Heart left ventricle (tissue), 16 donors: ENCODE results near the gene RANBP17. TPM values are rescaled to one million over a fixed set of nuclear protein-coding genes. Genes with fewer than 3 reads are reported as not detected.

Source experiments
- ATAC-seq, 4 donors: fragments of 200-7000 bp; cut with Tn5 transposase; one replicate each; pipeline ENCODE4 v1.9.1; 2020 to 2022; ENCODE audit warnings: moderate library complexity in 4 of 4, mild to moderate bottlenecking in 3 of 4, moderate number of reproducible peaks in 1 of 4
- DNase-seq, 5 donors: peaks; one replicate each; pipeline ENCODE4 v3.0.0-alpha.2; 2020
- H3K27ac ChIP-seq, 12 donors: fragments of 200-600 bp; sonication (generic) in 4 of 12; one replicate each; pipeline versions ENCODE4 v1.5.0 to v1.8.0; 2016 to 2022; ENCODE audit warnings: mild to moderate bottlenecking in 2 of 12
- H3K27me3 ChIP-seq, 9 donors: fragments of 200-600 bp; sonication (generic) in 2 of 9; one replicate each; pipeline versions ENCODE4 v1.5.1 to v1.8.0; 2016 to 2022; ENCODE audit warnings: mild to moderate bottlenecking in 3 of 9
- H3K36me3 ChIP-seq, 9 donors: fragments of 200-600 bp; sonication (generic) in 2 of 9; one replicate each; pipeline versions ENCODE4 v1.5.0 to v1.8.0; 2018 to 2022; ENCODE audit warnings: mild to moderate bottlenecking in 2 of 9
- H3K4me1 ChIP-seq, 12 donors: fragments of 200-600 bp; sonication (generic) in 4 of 12; one replicate each; pipeline versions ENCODE4 v1.5.0 to v1.8.0; 2016 to 2022; ENCODE audit warnings: mild to moderate bottlenecking in 3 of 12
- H3K4me3 ChIP-seq, 12 donors: fragments of 200-600 bp; sonication (generic) in 4 of 12; one replicate each; pipeline versions ENCODE4 v1.5.0 to v1.8.0; 2017 to 2022; ENCODE audit warnings: mild to moderate bottlenecking in 9 of 12, moderate library complexity in 4 of 12
- H3K9me3 ChIP-seq, 12 donors: fragments of 200-600 bp; sonication (generic) in 4 of 12; one replicate each; pipeline versions ENCODE4 v1.5.0 to v1.8.0; 2016 to 2022; ENCODE audit warnings: mild to moderate bottlenecking in 1 of 12
- CTCF ChIP-seq, 12 donors: fragments of 200-600 bp; sonication (generic) in 4 of 12; IDR thresholded peaks; one replicate each; pipeline versions ENCODE4 v1.5.0 to v1.8.0; 2018 to 2022; ENCODE audit warnings: antibody characterized with exemption in 12 of 12, mild to moderate bottlenecking in 5 of 12
- POLR2A ChIP-seq, 2 donors: fragments of 450-650 bp; IDR thresholded peaks; one replicate each; pipeline ENCODE4 v1.6.1; 2017; ENCODE audit warnings: antibody characterized with exemption in 2 of 2, mild to moderate bottlenecking in 2 of 2, moderate library complexity in 2 of 2
- WGBS, 4 donors: extraction: QIAGEN DNeasy Blood & Tissue Kit in 2 of 4; methylation state at CpG; one replicate each; pipeline versions ENCODE4 v1.1.5 to v1.1.7; 2013 to 2018; 5-methylcytosine and 5-hydroxymethylcytosine counted together
- intact Hi-C, 10 donors: fragments of 100-400 bp; cut with DNase I; formaldehyde crosslinking; loops; one replicate each; pipeline versions ENCODE4 v1.11.1 to v1.14.2; 2022
- polyA plus RNA-seq, 2 donors: library from polyadenylated mRNA; stranded (reverse); fragments of 200-250 nt; gene quantifications; one replicate each; pipeline ENCODE4 v1.2.3, GENCODE V29; 2013
- total RNA-seq, 9 donors: library from RNA; depleted of rRNA in 2 of 9; stranded (reverse); fragments of >200 nt in 2 of 9; fragmentation: NEBNext Ultra II Directional in 3 of 9; extraction: Animal tissue kit (Norgen Biotek cat#: 25700) in 3 of 9; gene quantifications; one replicate each; pipeline versions ENCODE4 v1.1.0 to v1.2.4, GENCODE V29; 2016 to 2023
- donor health status: ischemic (EF 13 %, LVEDD 7.1; RV severe dilation, severe dysfunction).
- donor health status: healthy with polysubstance abuse.
- donor health status: DM: no; HTN: yes; CAD: no.
- donor health status: DM: no; HTN: no; CAD: no.
- donor health status: ischemic (EF 25% LVEDD 6.9; RV normal size, moderate dysfunction).
- donor health status: ischemic (EF 25% LVEDD 5.7; RV mildly dilated, moderate dysfunction).
- donor health status: healthy.
- donor health status: DM: yes; HTN: yes; CAD: no.
- donor health status: ischemic (EF 35%, LVEDD 5.7; RV mildly dilated, moderate dysfunction).
- donor health status: nonischemic (EF 11% LVEDD 7.7; RV severe dilation, severe dysfunction).
- donor health status: DM: yes; HTN: yes; CAD: no.
- donor health status: PGD.
- donor health status: ischemic (EF 29% LVEDD 5.4; RV normal size, mild dysfunction).
- donor health status: nonischemic (EF 23%, LVEDD 6.1; RV moderate dilation, normal function).

The RANBP17 gene
- total and polyA plus RNA-seq, 11 donors: 0.65 to 11.5 (median 3.7) TPM

- Histone ChIP-seq H3K27ac (no peak overlapping the region), H3K4me3 (no peak overlapping the region), H3K36me3 (no peaks in the 10 kb centered on the region), H3K27me3 (no peaks in the 10 kb centered on the region), H3K4me1 (no peaks in the 10 kb centered on the region), H3K9me3 (no peaks in the 10 kb centered on the region)
- DNase-seq (no peak), ATAC-seq (no peak)
- TF ChIP-seq POLR2A (IDR thresholded peaks at IDR 0.05) (no peak), CTCF (IDR thresholded peaks at IDR 0.05) (no peak)
- WGBS, 4 donors: 79 to 86% (median 84%) methylated on average over 4 of the region's 4 CpGs
- intact Hi-C loops: no loop called here
Measured at GRCh38 chr5:170836226-170836625, 25.6 kb upstream of the RANBP17 start.

GRCh38 chr5:170843870-170844269 is 17.9 kb upstream of the RANBP17 start:
- Histone ChIP-seq H3K27ac (no peak overlapping the region), H3K9me3 (no peaks in the 10 kb centered on the region), H3K36me3 (no peaks in the 10 kb centered on the region), H3K4me1 (no peaks in the 10 kb centered on the region), H3K4me3 (no peak overlapping the region), H3K27me3 (peaks cover 0 to 3% (median 0%) of the 10 kb centered on the region in 9 donors)
- DNase-seq (no peak), ATAC-seq (no peak)
- intact Hi-C loops: no loop called here
- TF ChIP-seq CTCF (IDR thresholded peaks at IDR 0.05) (no peak), POLR2A (IDR thresholded peaks at IDR 0.05) (no peak)
- 82 to 89% (median 84%) methylated on average over 2 of the region's 2 CpGs for WGBS, 4 donors

GRCh38 chr5:170844651-170845050 is 17.2 kb upstream of the RANBP17 start:
- DNase-seq: no peak
- no peaks in the 10 kb centered on the region for H3K9me3 ChIP-seq
- H3K4me1 ChIP-seq: no peaks in the 10 kb centered on the region
- ATAC-seq: no peak
- no peak overlapping the region for H3K4me3 ChIP-seq
- intact Hi-C loops: no loop called here
- H3K27ac ChIP-seq: no peak overlapping the region
- 69 to 94% (median 71%) methylated on average over 2 of the region's 2 CpGs for WGBS, 4 donors
- no peaks in the 10 kb centered on the region for H3K36me3 ChIP-seq
- TF ChIP-seq POLR2A (IDR thresholded peaks at IDR 0.05): no peak
- no peak for TF ChIP-seq CTCF (IDR thresholded peaks at IDR 0.05)
- H3K27me3 ChIP-seq: peaks cover 0 to 3% (median 0%) of the 10 kb centered on the region in 9 donors

- intact Hi-C loops: no loop called here
- DNase-seq (no peak), ATAC-seq (no peak)
- H3K4me1 ChIP-seq: no peaks in the 10 kb centered on the region
- no peak for TF ChIP-seq POLR2A (IDR thresholded peaks at IDR 0.05)
- no peak for TF ChIP-seq CTCF (IDR thresholded peaks at IDR 0.05)
- no peak overlapping the region for H3K27ac ChIP-seq
- no peaks in the 10 kb centered on the region for H3K9me3 ChIP-seq
- H3K4me3 ChIP-seq: no peak overlapping the region
- H3K27me3 ChIP-seq: peaks cover 0 to 3% (median 0%) of the 10 kb centered on the region in 9 donors
- no peaks in the 10 kb centered on the region for H3K36me3 ChIP-seq
Measured at GRCh38 chr5:170846416-170846815, 15.4 kb upstream of the RANBP17 start.
